GM19328 (cell line): ENCODE results near the gene GPC1.

Experiments
- ATAC-seq: cut with Tn5 transposase; IDR thresholded peaks from one replicate; pipeline ENCODE4 v1.9.1; 2021; ENCODE audit warnings: mild to moderate bottlenecking, moderate library complexity; ENCODE audit not compliant: unreplicated experiment

Gene GPC1

GRCh38 chr2:240441993-240442411 is 6.5 kb downstream of the GPC1 start:
- no peak for ATAC-seq

- no peak for ATAC-seq
These were observed 7.6 kb downstream of the GPC1 start for GRCh38 chr2:240442891-240443715.

- ATAC-seq: no peak
These were observed 8.4 kb downstream of the GPC1 start for GRCh38 chr2:240443891-240444301.

- ATAC-seq: no peak
These were observed 9.0 kb downstream of the GPC1 start for GRCh38 chr2:240444464-240444863.

- ATAC-seq: no peak
These were observed 10.6 kb downstream of the GPC1 start for GRCh38 chr2:240445961-240446663.

GRCh38 chr2:240446664-240447175 is 11.3 kb downstream of the GPC1 start:
- ATAC-seq: no peak

- no peak for ATAC-seq
These were observed 11.9 kb downstream of the GPC1 start for GRCh38 chr2:240447331-240447730.

GRCh38 chr2:240447934-240448333 is 12.5 kb downstream of the GPC1 start:
- no peak for ATAC-seq

- no peak for ATAC-seq
These were observed 13.2 kb downstream of the GPC1 start for GRCh38 chr2:240448387-240449274.

- ATAC-seq: no peak
These were observed 14.5 kb downstream of the GPC1 start for GRCh38 chr2:240449764-240450531.

- ATAC-seq: no peak
These were observed 15.2 kb downstream of the GPC1 start for GRCh38 chr2:240450532-240451107.

GRCh38 chr2:240451108-240451611 is 15.7 kb downstream of the GPC1 start:
- ATAC-seq: no peak

GRCh38 chr2:240451791-240452461 is 16.5 kb downstream of the GPC1 start:
- no peak for ATAC-seq

- no peak for ATAC-seq
These were observed 17.2 kb downstream of the GPC1 start for GRCh38 chr2:240452462-240453256.

- ATAC-seq: no peak
These were observed 18.1 kb downstream of the GPC1 start for GRCh38 chr2:240453461-240454105.

GRCh38 chr2:240454106-240454901 is 18.8 kb downstream of the GPC1 start:
- no peak for ATAC-seq

GRCh38 chr2:240455272-240455646 is 19.8 kb downstream of the GPC1 start:
- no peak for ATAC-seq
